IMR-90 (cell line): ENCODE measurements around the gene IFNLR1. TPM values are rescaled to one million over a fixed set of nuclear protein-coding genes. Genes with fewer than 3 reads are reported as not detected.

Experiments used
- ATAC-seq: fragments of 200-7000 bp; cut with Tn5 transposase; 2 replicates; pipeline ENCODE4 v1.9.1; 2020; ENCODE audit warnings: low read depth, mild to moderate bottlenecking, moderate library complexity
- BruUV-seq: library from RNA; stranded (reverse); fragments of 400-500 nt; replicated peaks from 2 replicates; lab custom pipeline; 2021; lab: Mats Ljungman, UMichigan
- CTCF ChIA-PET: fragments of 300-600 bp; formaldehyde crosslinking; extraction: SDS; loops from one replicate; lab custom pipeline; 2021; ENCODE audit warnings: antibody characterized with exemption; lab: Yijun Ruan, JAX
- POLR2A ChIA-PET: fragments of 300-600 bp; sonication (Branson Sonifier 250); formaldehyde crosslinking; loops from one replicate; lab custom pipeline; 2022; ENCODE audit warnings: antibody characterized with exemption; ENCODE audit not compliant: unreplicated experiment; lab: Charles Lee
- DNase-seq: peaks from one replicate; pipeline ENCODE4 v3.0.0; 2013
- H2AFZ ChIP-seq: replicated peaks from 2 replicates; pipeline ENCODE3; 2013; ENCODE audit warnings: low read length, mild to moderate bottlenecking; ENCODE audit not compliant: poor library complexity
- H2AK5ac ChIP-seq: 2 replicates; pipeline ENCODE4 v1.6.1; 2013; ENCODE audit warnings: low read depth, low read length, inconsistent platforms
- H2AK9ac ChIP-seq: replicated peaks from 2 replicates; pipeline ENCODE3; 2013; ENCODE audit warnings: mild to moderate bottlenecking, low read depth, low read length, moderate library complexity; ENCODE audit not compliant: poor library complexity
- H2BK120ac ChIP-seq: 2 replicates; pipeline ENCODE4 v1.6.1; 2013; ENCODE audit warnings: low read depth, low read length, inconsistent platforms
- H2BK15ac ChIP-seq: 3 replicates; pipeline ENCODE4 v1.6.1; 2013; ENCODE audit warnings: low read depth, low read length, inconsistent platforms
- H2BK20ac ChIP-seq: 2 replicates; pipeline ENCODE4 v1.6.1; 2013; ENCODE audit warnings: low read depth, mild to moderate bottlenecking, inconsistent platforms, low read length, moderate library complexity
- H2BK5ac ChIP-seq: 2 replicates; pipeline ENCODE4 v1.6.1; 2013; ENCODE audit warnings: mild to moderate bottlenecking, low read depth, low read length, inconsistent platforms; ENCODE audit not compliant: poor library complexity, severe bottlenecking
- H3K14ac ChIP-seq: replicated peaks from 2 replicates; pipeline ENCODE4 v1.6.1; 2013; ENCODE audit warnings: low read depth, low read length, inconsistent platforms
- H3K18ac ChIP-seq: 2 replicates; pipeline ENCODE4 v1.6.1; 2013; ENCODE audit warnings: low read depth, low read length, control low read depth
- H3K23ac ChIP-seq: 2 replicates; pipeline ENCODE4 v1.6.1; 2013; ENCODE audit warnings: low read depth, low read length, inconsistent platforms
- H3K27ac ChIP-seq: 2 replicates; pipeline ENCODE4 v1.5.1; 2013; ENCODE audit warnings: mild to moderate bottlenecking, control low read depth, low read length; ENCODE audit not compliant: insufficient read depth
- H3K27me3 ChIP-seq: 2 replicates; pipeline ENCODE4 v1.6.1; 2013; ENCODE audit warnings: low read length; ENCODE audit not compliant: control insufficient read depth, insufficient read depth
- H3K36me3 ChIP-seq: 2 replicates; pipeline ENCODE4 v1.6.1; 2013; ENCODE audit warnings: low read length, mixed read lengths; ENCODE audit not compliant: control insufficient read depth, insufficient read depth
- H3K4ac ChIP-seq: 2 replicates; pipeline ENCODE4 v1.6.1; 2013; ENCODE audit warnings: low read depth, low read length, inconsistent platforms
- H3K4me1 ChIP-seq: 2 replicates; pipeline ENCODE4 v1.6.1; 2013; ENCODE audit warnings: low read length, mixed read lengths; ENCODE audit not compliant: control insufficient read depth, insufficient read depth
- H3K4me2 ChIP-seq: 2 replicates; pipeline ENCODE4 v1.6.1; 2013; ENCODE audit warnings: low read depth, mild to moderate bottlenecking, control low read depth, low read length, moderate library complexity
- H3K4me3 ChIP-seq: 2 replicates; pipeline ENCODE4 v1.5.1; 2013; ENCODE audit warnings: low read depth, mild to moderate bottlenecking, control low read depth, low read length, moderate library complexity; ENCODE audit not compliant: insufficient read depth
- H3K56ac ChIP-seq: 2 replicates; pipeline ENCODE4 v1.6.1; 2013; ENCODE audit warnings: low read length, inconsistent platforms; ENCODE audit not compliant: insufficient read depth; ENCODE audit errors: extremely low read depth
- H3K79me1 ChIP-seq, 2 experiments: 2 replicates each; pipeline ENCODE4 v1.6.1; 2013; ENCODE audit warnings: low read length in 2 of 2, inconsistent platforms in 1 of 2, low read depth in 1 of 2
- H3K9ac ChIP-seq: 2 replicates; pipeline ENCODE4 v1.6.1; 2013; ENCODE audit warnings: low read depth, low read length, control low read depth
- H3K9me1 ChIP-seq: 2 replicates; pipeline ENCODE4 v1.6.1; 2013; ENCODE audit warnings: low read length, inconsistent platforms; ENCODE audit not compliant: insufficient read depth
- H3K9me3 ChIP-seq: 2 replicates; pipeline ENCODE4 v1.6.1; 2013; ENCODE audit warnings: low read length; ENCODE audit not compliant: control insufficient read depth, insufficient read depth
- H4K20me1 ChIP-seq: 2 replicates; pipeline ENCODE4 v1.6.1; 2013; ENCODE audit warnings: low read length, inconsistent platforms; ENCODE audit not compliant: insufficient read depth
- H4K5ac ChIP-seq: 2 replicates; pipeline ENCODE4 v1.6.1; 2013; ENCODE audit warnings: mild to moderate bottlenecking, low read depth, low read length, control low read depth
- H4K8ac ChIP-seq, 2 experiments: 2 replicates each; pipeline ENCODE4 v1.6.1; 2013; ENCODE audit warnings: low read depth in 2 of 2, low read length in 2 of 2, control low read depth in 1 of 2, inconsistent platforms in 1 of 2
- H4K91ac ChIP-seq: 2 replicates; pipeline ENCODE4 v1.6.1; 2013; ENCODE audit warnings: low read depth, low read length, inconsistent platforms; ENCODE audit not compliant: insufficient read depth
- BHLHE40 ChIP-seq: fragments of 150-350 bp; IDR thresholded peaks from 2 replicates; pipeline ENCODE4 v1.6.1; 2016; ENCODE audit warnings: mild to moderate bottlenecking, low read depth, low read length
- ELK1 ChIP-seq: fragments of 150-350 bp; IDR thresholded peaks from 2 replicates; pipeline ENCODE4 v1.6.1; 2016; ENCODE audit warnings: low read depth, mild to moderate bottlenecking, low read length, moderate library complexity, borderline replicate concordance
- FOS ChIP-seq: fragments of 150-350 bp; IDR thresholded peaks from 2 replicates; pipeline ENCODE4 v1.6.1; 2016; ENCODE audit warnings: low read depth, low read length
- MAFK ChIP-seq: IDR thresholded peaks from 2 replicates; pipeline ENCODE4 v1.6.1; 2012; ENCODE audit warnings: low read depth, low read length, improper control_type of control experiment
- MXI1 ChIP-seq: IDR thresholded peaks from 2 replicates; pipeline ENCODE4 v1.6.1; 2012; ENCODE audit warnings: low read depth, mild to moderate bottlenecking, low read length, moderate library complexity, borderline replicate concordance
- POLR2A ChIP-seq: IDR thresholded peaks from 2 replicates; pipeline ENCODE4 v1.6.1; 2012; ENCODE audit warnings: mild to moderate bottlenecking, low read depth, low read length
- RCOR1 ChIP-seq: IDR thresholded peaks from 2 replicates; pipeline ENCODE4 v1.6.1; 2012; ENCODE audit warnings: mild to moderate bottlenecking, low read length, improper control_type of control experiment; ENCODE audit not compliant: insufficient replicate concordance
- RFX5 ChIP-seq: IDR thresholded peaks from 2 replicates; pipeline ENCODE4 v1.8.0; 2012; ENCODE audit warnings: low read depth, mild to moderate bottlenecking, low read length, moderate library complexity
- SMC3 ChIP-seq: fragments of 150-350 bp; IDR thresholded peaks from 2 replicates; pipeline ENCODE4 v1.6.1; 2016; ENCODE audit warnings: low read depth, mild to moderate bottlenecking, antibody characterized with exemption, low read length, moderate library complexity
- WGBS, 2 experiments: methylation state at CpG; one replicate each; pipeline versions ENCODE4 v1.1.5 to v1.1.7; 2013; ENCODE audit warnings: missing lambda C conversion rate in 2 of 2; ENCODE audit not compliant: insufficient read length in 1 of 2; ENCODE audit errors: extremely low coverage in 2 of 2; 5-methylcytosine and 5-hydroxymethylcytosine counted together
- dilution Hi-C: fragments of 300-500 bp; cut with HindIII; formaldehyde crosslinking; loops from one replicate; pipeline ENCODE4 v1.14.3; 2018; ENCODE audit warnings: low sequenced_read_pairs; ENCODE audit not compliant: unreplicated experiment
- in situ Hi-C: fragments of 300-500 bp; cut with MboI; formaldehyde crosslinking; loops from 3 replicates; pipeline ENCODE4 v1.14.3; 2019; ENCODE audit warnings: low sequenced_read_pairs, inconsistent platforms, mixed read lengths
- intact Hi-C: fragments of 100-400 bp; cut with micrococcal nuclease; formaldehyde crosslinking; loops from 2 replicates; pipeline ENCODE4 v1.10.0; 2022
- polyA plus RNA-seq, 3 experiments: library from polyadenylated mRNA; depleted of rRNA; stranded (reverse); fragments of >200 nt; gene quantifications; 2 replicates each; pipeline ENCODE4 v1.2.3, GENCODE V29; 2012; ENCODE audit warnings: low replicate concordance in 1 of 3
- total RNA-seq: library from RNA; depleted of rRNA; stranded (reverse); fragments of >200 nt; gene quantifications from 2 replicates; pipeline ENCODE4 v1.2.3, GENCODE V29; 2012

Gene IFNLR1
- total and polyA plus RNA-seq, 2 of the 4 experiments (the other 2 are of a cell fraction), result not detected

DNA sequence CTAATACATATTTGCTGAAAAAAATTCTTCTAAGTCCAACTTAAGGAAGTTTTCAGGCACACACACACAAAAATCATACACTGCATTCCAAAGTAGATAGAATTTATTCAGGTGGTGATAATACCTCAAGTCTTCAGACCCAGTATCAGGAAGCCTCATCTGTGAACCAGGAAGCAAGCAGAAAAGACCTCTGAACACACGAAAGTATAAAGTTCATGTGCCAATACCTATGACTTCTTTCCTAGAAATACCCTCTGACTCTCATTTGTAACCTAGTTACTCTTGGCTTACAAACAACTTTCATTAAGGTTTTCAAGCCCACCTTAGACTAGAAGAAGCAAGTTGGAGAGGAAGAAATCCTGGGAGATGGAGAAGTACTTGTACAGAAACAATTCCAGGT lies 35.7 kb upstream of the IFNLR1 start:
- Histone ChIP-seq H4K5ac (no peak overlapping the region), H3K4me1 (no peaks in the 10 kb centered on the region), H3K9me1 (no peaks in the 10 kb centered on the region), H3K18ac (no peak overlapping the region), H2AFZ (no peak overlapping the region), H4K20me1 (no peaks in the 10 kb centered on the region), H3K56ac (no peak overlapping the region), H2BK20ac (no peak overlapping the region), H2AK9ac (no peak overlapping the region), H3K27ac (no peak overlapping the region), H3K79me1 (no peaks in the 10 kb centered on the region), H2BK120ac (no peak overlapping the region), H3K4me3 (no peak overlapping the region), H2BK15ac (no peak overlapping the region), H2BK5ac (no peak overlapping the region), H3K14ac (no peak overlapping the region), H3K27me3 (peaks cover 57% of the 10 kb centered on the region), H4K8ac (no peak overlapping the region), H3K4me2 (no peak overlapping the region), H3K9me3 (no peaks in the 10 kb centered on the region; the same call in 1 of the 2 replicates), H3K4ac (no peak overlapping the region), H2AK5ac (no peak overlapping the region), H3K36me3 (no peaks in the 10 kb centered on the region), H4K91ac (no peak overlapping the region), H3K9ac (no peak overlapping the region), H3K23ac (no peak overlapping the region)
- ATAC-seq, result no peak
- intact Hi-C loops (no loop called here), in situ Hi-C loops (no loop called here), dilution Hi-C loops (no loop called here)
- CTCF ChIA-PET, result no interaction called here
- no TSS peak for BruUV-seq
- no peak for DNase-seq
- TF ChIP-seq ELK1, result no peak
- no peak for TF ChIP-seq POLR2A
- TF ChIP-seq RCOR1, result no peak
- no peak for TF ChIP-seq MAFK
- TF ChIP-seq SMC3, result no peak
- no peak for TF ChIP-seq BHLHE40
- TF ChIP-seq RFX5, result no peak
- no peak for TF ChIP-seq FOS
- TF ChIP-seq MXI1, result no peak
- POLR2A ChIA-PET, result no interaction called here
- WGBS, 2 experiments, result no CpG with 5 or more reads among the region's 1 CpG
